ENCODE results near the gene KIAA0825. TPM values are rescaled to one million over a fixed set of nuclear protein-coding genes. Genes with fewer than 3 reads are reported as not detected.

KIAA0825 gene
- polyA plus RNA-seq, 1 of the 3 experiments (the other 2 are of a cell fraction) = 0.61 TPM

DNA sequence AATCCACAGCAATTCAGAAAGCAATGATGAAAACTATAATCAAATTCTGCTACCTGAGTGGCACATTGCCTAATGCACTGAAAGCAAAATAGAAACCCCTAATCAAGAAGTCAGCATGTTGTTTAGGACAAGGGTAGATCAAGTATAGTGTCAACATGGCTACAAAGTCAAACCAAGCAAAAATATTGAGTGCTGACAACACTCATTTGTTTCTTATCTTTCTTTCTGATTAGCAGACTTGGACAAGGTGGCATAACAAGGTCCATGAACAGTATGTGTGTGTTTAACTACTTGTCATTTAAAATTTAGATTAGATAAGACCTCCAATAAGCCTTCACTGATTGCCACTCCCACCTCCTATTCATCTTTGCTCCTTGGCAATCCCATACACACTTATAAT, 332.4 kb downstream of the KIAA0825 start:
- H3K27ac ChIP-seq (ENCODE audit: low read depth in 2 of 2, low read length in 1 of 2) = no peak overlapping the region
- no peak overlapping the region for H3K9ac ChIP-seq
- no peak overlapping the region for H2AFZ ChIP-seq (ENCODE audit: low read depth)
- H3K79me2 ChIP-seq (ENCODE audit: insufficient read depth) = no peaks in the 10 kb centered on the region
- H4K20me1 ChIP-seq (ENCODE audit: insufficient read depth) = no peaks in the 10 kb centered on the region
- no peaks in the 10 kb centered on the region for H3K27me3 ChIP-seq (ENCODE audit: insufficient read depth)
- H3K36me3 ChIP-seq (replicated peaks in 1 of 2; ENCODE audit: control insufficient read depth in 1 of 2, insufficient read depth in 2 of 2, low read length in 1 of 2) = no peaks in the 10 kb centered on the region
- H3K4me3 ChIP-seq (ENCODE audit: low read depth in 2 of 2, low read length in 1 of 2) = no peak overlapping the region
- peaks cover 2 to 3% of the 10 kb centered on the region in 2 experiments; a peak in 2 of 4 replicates for H3K4me1 ChIP-seq (ENCODE audit: control insufficient read depth in 1 of 2, insufficient read depth in 2 of 2, low read depth in 1 of 2, low read length in 1 of 2)
- TF ChIP-seq SMC3 (IDR thresholded peaks at IDR 0.05; ENCODE audit: low read depth, low read length) (no peak), TCF12 (IDR thresholded peaks at IDR 0.05) (no peak), GATA2 (CRISPR knock-in tag; IDR thresholded peaks at IDR 0.05) (no peak), ELF1 (IDR thresholded peaks at IDR 0.05) (no peak), FOXM1 (IDR thresholded peaks at IDR 0.05; ENCODE audit: low read depth) (no peak), FOXJ3 (CRISPR knock-in tag; IDR thresholded peaks at IDR 0.05) (no peak)
- TF ChIP-seq, protein P1, sequence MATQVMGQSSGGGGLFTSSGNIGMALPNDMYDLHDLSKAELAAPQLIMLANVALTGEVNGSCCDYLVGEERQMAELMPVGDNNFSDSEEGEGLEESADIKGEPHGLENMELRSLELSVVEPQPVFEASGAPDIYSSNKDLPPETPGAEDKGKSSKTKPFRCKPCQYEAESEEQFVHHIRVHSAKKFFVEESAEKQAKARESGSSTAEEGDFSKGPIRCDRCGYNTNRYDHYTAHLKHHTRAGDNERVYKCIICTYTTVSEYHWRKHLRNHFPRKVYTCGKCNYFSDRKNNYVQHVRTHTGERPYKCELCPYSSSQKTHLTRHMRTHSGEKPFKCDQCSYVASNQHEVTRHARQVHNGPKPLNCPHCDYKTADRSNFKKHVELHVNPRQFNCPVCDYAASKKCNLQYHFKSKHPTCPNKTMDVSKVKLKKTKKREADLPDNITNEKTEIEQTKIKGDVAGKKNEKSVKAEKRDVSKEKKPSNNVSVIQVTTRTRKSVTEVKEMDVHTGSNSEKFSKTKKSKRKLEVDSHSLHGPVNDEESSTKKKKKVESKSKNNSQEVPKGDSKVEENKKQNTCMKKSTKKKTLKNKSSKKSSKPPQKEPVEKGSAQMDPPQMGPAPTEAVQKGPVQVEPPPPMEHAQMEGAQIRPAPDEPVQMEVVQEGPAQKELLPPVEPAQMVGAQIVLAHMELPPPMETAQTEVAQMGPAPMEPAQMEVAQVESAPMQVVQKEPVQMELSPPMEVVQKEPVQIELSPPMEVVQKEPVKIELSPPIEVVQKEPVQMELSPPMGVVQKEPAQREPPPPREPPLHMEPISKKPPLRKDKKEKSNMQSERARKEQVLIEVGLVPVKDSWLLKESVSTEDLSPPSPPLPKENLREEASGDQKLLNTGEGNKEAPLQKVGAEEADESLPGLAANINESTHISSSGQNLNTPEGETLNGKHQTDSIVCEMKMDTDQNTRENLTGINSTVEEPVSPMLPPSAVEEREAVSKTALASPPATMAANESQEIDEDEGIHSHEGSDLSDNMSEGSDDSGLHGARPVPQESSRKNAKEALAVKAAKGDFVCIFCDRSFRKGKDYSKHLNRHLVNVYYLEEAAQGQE (IDR thresholded peaks at IDR 0.05; ENCODE audit: low read depth, low read length) = no peak
- TF ChIP-seq, protein P2, sequence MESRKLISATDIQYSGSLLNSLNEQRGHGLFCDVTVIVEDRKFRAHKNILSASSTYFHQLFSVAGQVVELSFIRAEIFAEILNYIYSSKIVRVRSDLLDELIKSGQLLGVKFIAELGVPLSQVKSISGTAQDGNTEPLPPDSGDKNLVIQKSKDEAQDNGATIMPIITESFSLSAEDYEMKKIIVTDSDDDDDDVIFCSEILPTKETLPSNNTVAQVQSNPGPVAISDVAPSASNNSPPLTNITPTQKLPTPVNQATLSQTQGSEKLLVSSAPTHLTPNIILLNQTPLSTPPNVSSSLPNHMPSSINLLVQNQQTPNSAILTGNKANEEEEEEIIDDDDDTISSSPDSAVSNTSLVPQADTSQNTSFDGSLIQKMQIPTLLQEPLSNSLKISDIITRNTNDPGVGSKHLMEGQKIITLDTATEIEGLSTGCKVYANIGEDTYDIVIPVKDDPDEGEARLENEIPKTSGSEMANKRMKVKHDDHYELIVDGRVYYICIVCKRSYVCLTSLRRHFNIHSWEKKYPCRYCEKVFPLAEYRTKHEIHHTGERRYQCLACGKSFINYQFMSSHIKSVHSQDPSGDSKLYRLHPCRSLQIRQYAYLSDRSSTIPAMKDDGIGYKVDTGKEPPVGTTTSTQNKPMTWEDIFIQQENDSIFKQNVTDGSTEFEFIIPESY (IDR thresholded peaks at IDR 0.05; ENCODE audit: borderline replicate concordance, low read depth) = no peak
- no peaks in the 10 kb centered on the region for H3F3A ChIP-seq (replicated peaks; ENCODE audit: insufficient read depth)
- ChIA-PET CTCF (no interaction called here), POLR2A (no interaction called here)
- no peak overlapping the region for H3K4me2 ChIP-seq
- no peak for DNase-seq
- H3K9me2 ChIP-seq = no peaks in the 10 kb centered on the region
- H3K9me3 ChIP-seq = no peaks in the 10 kb centered on the region

DNA sequence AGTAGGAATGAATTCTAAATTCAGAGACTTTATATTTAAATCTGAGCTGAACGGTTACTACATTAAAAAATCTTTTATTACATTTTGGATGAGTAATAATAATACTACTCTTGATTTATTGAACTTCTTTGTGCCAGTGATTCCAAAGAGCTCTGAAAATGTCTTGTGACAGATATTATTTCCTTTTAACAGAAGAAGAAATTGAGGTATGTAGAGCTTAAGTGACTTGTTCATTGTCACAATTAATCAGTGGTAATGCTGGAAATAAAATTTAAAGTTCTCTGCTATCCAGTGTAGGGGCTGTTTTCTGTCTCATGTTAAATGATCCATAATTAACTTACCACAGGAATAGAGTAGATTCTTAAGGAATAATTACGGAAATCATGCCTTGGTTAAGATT, 335.3 kb downstream of the KIAA0825 start:
- Histone ChIP-seq H3K4me1 (ENCODE audit: control insufficient read depth in 1 of 2, insufficient read depth in 2 of 2, low read depth in 1 of 2, low read length in 1 of 2) (peaks cover 0 to 2% of the 10 kb centered on the region in 2 experiments; a peak in 2 of 4 replicates), H3K4me3 (ENCODE audit: low read depth in 2 of 2, low read length in 1 of 2) (no peak overlapping the region), H3K27ac (ENCODE audit: low read depth in 2 of 2, low read length in 1 of 2) (peak overlapping the region in 1 of 2 experiments; percentile 1; a peak in 1 of 4 replicates), H4K20me1 (ENCODE audit: insufficient read depth) (no peaks in the 10 kb centered on the region), H2AFZ (ENCODE audit: low read depth) (no peak overlapping the region), H3K27me3 (ENCODE audit: insufficient read depth) (no peaks in the 10 kb centered on the region), H3K9me3 (no peaks in the 10 kb centered on the region), H3K36me3 (replicated peaks in 1 of 2; ENCODE audit: control insufficient read depth in 1 of 2, insufficient read depth in 2 of 2, low read length in 1 of 2) (no peaks in the 10 kb centered on the region), H3K9ac (no peak overlapping the region), H3F3A (replicated peaks; ENCODE audit: insufficient read depth) (no peaks in the 10 kb centered on the region), H3K9me2 (no peaks in the 10 kb centered on the region), H3K4me2 (no peak overlapping the region), H3K79me2 (ENCODE audit: insufficient read depth) (no peaks in the 10 kb centered on the region)
- 36% methylated on average over 2 of the region's 2 CpGs for WGBS (ENCODE audit: low lambda C conversion rate)
- CTCF ChIA-PET = no interaction called here
- POLR2A ChIA-PET = no interaction called here
- TF ChIP-seq NFIC (IDR thresholded peaks at IDR 0.05; ENCODE audit: borderline replicate concordance) = no peak
- no peak for TF ChIP-seq POLR2AphosphoS5 (IDR thresholded peaks at IDR 0.05; ENCODE audit: low read depth, low read length)
- TF ChIP-seq TCF12 (IDR thresholded peaks at IDR 0.05) = peak; percentile 44; the same call in 1 of the 2 replicates
- no peak for TF ChIP-seq TEAD4 (IDR thresholded peaks at IDR 0.05; ENCODE audit: borderline replicate concordance, insufficient read depth)
- TF ChIP-seq EP300 (IDR thresholded peaks at IDR 0.05; ENCODE audit: borderline replicate concordance in 1 of 2, low read depth in 1 of 2, low read length in 1 of 2) = 0 out of 4 replicates have a peak, but pooled peaks of 1 of the 2 experiments have one; percentile 15
- no peak for TF ChIP-seq FOXM1 (IDR thresholded peaks at IDR 0.05; ENCODE audit: low read depth)
- TF ChIP-seq, protein P3, sequence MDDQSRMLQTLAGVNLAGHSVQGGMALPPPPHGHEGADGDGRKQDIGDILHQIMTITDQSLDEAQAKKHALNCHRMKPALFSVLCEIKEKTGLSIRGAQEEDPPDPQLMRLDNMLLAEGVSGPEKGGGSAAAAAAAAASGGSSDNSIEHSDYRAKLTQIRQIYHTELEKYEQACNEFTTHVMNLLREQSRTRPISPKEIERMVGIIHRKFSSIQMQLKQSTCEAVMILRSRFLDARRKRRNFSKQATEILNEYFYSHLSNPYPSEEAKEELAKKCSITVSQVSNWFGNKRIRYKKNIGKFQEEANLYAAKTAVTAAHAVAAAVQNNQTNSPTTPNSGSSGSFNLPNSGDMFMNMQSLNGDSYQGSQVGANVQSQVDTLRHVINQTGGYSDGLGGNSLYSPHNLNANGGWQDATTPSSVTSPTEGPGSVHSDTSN (IDR thresholded peaks at IDR 0.05) = peak; percentile 59
- DNase-seq = no peak
